Tibial artery (tissue), 4 donors: ENCODE data around the gene ATP2A3.

ENCODE experiments used
- DNase-seq, 2 donors: peaks; one replicate each; pipeline ENCODE4 v3.0.0-alpha.2; 2019
- H3K27ac ChIP-seq, 2 donors: fragments of 200-600 bp; sonication (generic) in 1 of 2; 1 replicate in 1 of 2; 2 replicates in 1 of 2; pipeline ENCODE4 v1.5.1; 2018 to 2019; ENCODE audit warnings: mild to moderate bottlenecking in 1 of 2
- H3K27me3 ChIP-seq, 2 donors: fragments of 200-600 bp; sonication (generic) in 1 of 2; one replicate each; pipeline versions ENCODE4 v1.5.1 to v1.6.0; 2016 to 2019
- H3K36me3 ChIP-seq, 3 donors: fragments of 200-600 bp; sonication (generic) in 2 of 3; one replicate each; pipeline ENCODE4 v1.5.1; 2016 to 2019; ENCODE audit warnings: mild to moderate bottlenecking in 2 of 3
- H3K4me1 ChIP-seq, 4 donors: fragments of 200-600 bp; sonication (generic) in 2 of 4; 1 replicate in 3 of 4; 2 replicates in 1 of 4; pipeline ENCODE4 v1.5.1; 2016 to 2019
- H3K4me3 ChIP-seq, 2 donors: fragments of 200-600 bp; sonication (generic) in 1 of 2; 1 replicate in 1 of 2; 2 replicates in 1 of 2; pipeline ENCODE4 v1.5.1; 2018 to 2019; ENCODE audit warnings: mild to moderate bottlenecking in 2 of 2
- H3K9me3 ChIP-seq, 3 donors: fragments of 200-600 bp; sonication (generic) in 1 of 3; one replicate each; pipeline ENCODE4 v1.5.1; 2016 to 2019
- CTCF ChIP-seq, 2 experiments: fragments of 200-600 bp in 1 of 2; fragments of 450-650 bp in 1 of 2; IDR thresholded peaks; one replicate each; pipeline ENCODE4 v1.5.1; 2017 to 2019; ENCODE audit warnings: antibody characterized with exemption in 2 of 2, mild to moderate bottlenecking in 1 of 2, moderate library complexity in 1 of 2
- intact Hi-C: fragments of 100-400 bp; cut with DNase I; formaldehyde crosslinking; loops from one replicate; pipeline ENCODE4 v1.15.0; 2023; ENCODE audit warnings: low total_unique reads

ATP2A3 gene

GRCh38 chr17:3964203-3965117 is at the start of gene ATP2A3:
Gene ATP2A3, minus strand, starts transcription at chr17:3964437. Its CDS starts 146 bp downstream, at chr17:3964291.
- H3K36me3 ChIP-seq: no peaks in the 10 kb centered on the region
- H3K9me3 ChIP-seq: no peaks in the 10 kb centered on the region
- peak within 1 kb of the TSS; percentile 23 to 52 for H3K27ac ChIP-seq
- peaks cover 4 to 56% (median 31%) of the 10 kb centered on the region in 4 donors for H3K4me1 ChIP-seq
- no peak for TF ChIP-seq CTCF (IDR thresholded peaks at IDR 0.05)
- intact Hi-C loops: no loop called here
- no peak for DNase-seq
- peaks cover 0 to 48% of the 10 kb centered on the region in 2 donors for H3K27me3 ChIP-seq
- peak within 1 kb of the TSS; percentile 45 to 55 for H3K4me3 ChIP-seq

- no peak for DNase-seq
- Histone ChIP-seq H3K36me3 (peaks cover 65 to 97% (median 87%) of the 10 kb centered on the region in 3 donors), H3K9me3 (no peaks in the 10 kb centered on the region), H3K4me3 (no peak overlapping the region), H3K27ac (no peak overlapping the region), H3K27me3 (no peaks in the 10 kb centered on the region), H3K4me1 (peaks cover 0 to 10% (median 6%) of the 10 kb centered on the region in 4 donors)
- intact Hi-C loops: no loop called here
- no peak for TF ChIP-seq CTCF (IDR thresholded peaks at IDR 0.05)
Observed at GRCh38 chr17:4010754-4011153, 46.5 kb upstream of the ATP2A3 start.

- Histone ChIP-seq H3K27ac (peak overlapping the region; percentile 30 to 43), H3K4me1 (peaks cover 0 to 16% (median 6%) of the 10 kb centered on the region in 4 donors), H3K4me3 (no peak overlapping the region), H3K9me3 (no peaks in the 10 kb centered on the region), H3K36me3 (peaks cover 52 to 93% (median 74%) of the 10 kb centered on the region in 3 donors), H3K27me3 (no peaks in the 10 kb centered on the region)
- no peak for DNase-seq
- no peak for TF ChIP-seq CTCF (IDR thresholded peaks at IDR 0.05)
- intact Hi-C loops: loop anchor here (5.0 kb wide), 2 partner anchors 97 to 147 kb away; no protein-coding TSS in a partner anchor
Observed at GRCh38 chr17:4009186-4009785, 45.0 kb upstream of the ATP2A3 start.

GRCh38 chr17:4008441-4009185 is 44.4 kb upstream of the ATP2A3 start:
- intact Hi-C loops: loop anchor here (5.0 kb wide), 2 partner anchors 96 to 146 kb away; no protein-coding TSS in a partner anchor
- peak overlapping the region; percentile 30 to 43 for H3K27ac ChIP-seq
- no peak overlapping the region for H3K4me3 ChIP-seq
- TF ChIP-seq CTCF (IDR thresholded peaks at IDR 0.05): no peak
- H3K36me3 ChIP-seq: peaks cover 46 to 87% (median 67%) of the 10 kb centered on the region in 3 donors
- H3K4me1 ChIP-seq: peaks cover 0 to 16% (median 6%) of the 10 kb centered on the region in 4 donors
- H3K9me3 ChIP-seq: no peaks in the 10 kb centered on the region
- DNase-seq: no peak
- no peaks in the 10 kb centered on the region for H3K27me3 ChIP-seq

- no peak overlapping the region for H3K4me3 ChIP-seq
- DNase-seq: no peak
- intact Hi-C loops: loop anchor here (5.0 kb wide), 2 partner anchors 96 to 146 kb away; no protein-coding TSS in a partner anchor
- no peaks in the 10 kb centered on the region for H3K9me3 ChIP-seq
- no peak for TF ChIP-seq CTCF (IDR thresholded peaks at IDR 0.05)
- H3K4me1 ChIP-seq: peaks cover 0 to 16% (median 6%) of the 10 kb centered on the region in 4 donors
- H3K27me3 ChIP-seq: no peaks in the 10 kb centered on the region
- H3K27ac ChIP-seq: peak overlapping the region in 1 of 2 donors; percentile 43
- H3K36me3 ChIP-seq: peaks cover 40 to 81% (median 62%) of the 10 kb centered on the region in 3 donors
Observed at GRCh38 chr17:4008082-4008435, 43.8 kb upstream of the ATP2A3 start.
